Hepatocyte (in vitro differentiated cells): ENCODE data around the gene MIOX. TPM values are rescaled to one million over a fixed set of nuclear protein-coding genes. Genes with fewer than 3 reads are reported as not detected.
"Not testable (repeated sequence)": the region's sequence is repeated elsewhere in the genome, so short reads cannot be mapped to it uniquely, and the experiment has no call there.

ENCODE experiments used
- DNase-seq: peaks from one replicate; pipeline ENCODE4 v3.0.0-alpha.2; 2016; ENCODE audit warnings: low spot score
- H2AFZ ChIP-seq: fragments of 200-600 bp; sonication (generic); 2 replicates; pipeline ENCODE4 v1.6.0; 2016; ENCODE audit warnings: antibody characterized with exemption, mild to moderate bottlenecking
- H3K27ac ChIP-seq: fragments of 200-600 bp; sonication (generic); 2 replicates; pipeline ENCODE4 v1.5.1; 2016; ENCODE audit warnings: mild to moderate bottlenecking
- H3K27me3 ChIP-seq: fragments of 200-600 bp; sonication (generic); 2 replicates; pipeline ENCODE4 v1.6.1; 2016
- H3K36me3 ChIP-seq: fragments of 200-600 bp; sonication (generic); replicated peaks from 2 replicates; pipeline ENCODE4 v1.5.1; 2016; ENCODE audit warnings: low read depth; ENCODE audit not compliant: insufficient read depth
- H3K4me1 ChIP-seq: fragments of 200-600 bp; sonication (generic); 2 replicates; pipeline ENCODE4 v1.5.1; 2016; ENCODE audit warnings: mild to moderate bottlenecking, moderate library complexity; ENCODE audit not compliant: insufficient read depth
- H3K4me2 ChIP-seq: fragments of 200-600 bp; sonication (generic); 2 replicates; pipeline ENCODE4 v1.6.0; 2016
- H3K4me3 ChIP-seq: fragments of 200-600 bp; sonication (generic); 2 replicates; pipeline ENCODE4 v1.5.1; 2016; ENCODE audit warnings: mild to moderate bottlenecking
- H3K79me2 ChIP-seq: fragments of 200-600 bp; sonication (generic); 2 replicates; pipeline ENCODE4 v1.6.0; 2017; ENCODE audit warnings: mild to moderate bottlenecking
- H3K9me2 ChIP-seq: fragments of 200-600 bp; sonication (generic); replicated peaks from 2 replicates; pipeline ENCODE4 v1.6.0; 2017; ENCODE audit warnings: mild to moderate bottlenecking; ENCODE audit not compliant: insufficient read depth
- H3K9me3 ChIP-seq: fragments of 200-600 bp; sonication (generic); 2 replicates; pipeline ENCODE4 v1.5.1; 2016; ENCODE audit warnings: low read depth, mild to moderate bottlenecking
- H4K20me1 ChIP-seq: fragments of 200-600 bp; sonication (generic); 2 replicates; pipeline ENCODE4 v1.6.0; 2016; ENCODE audit warnings: mild to moderate bottlenecking; ENCODE audit not compliant: insufficient read depth, poor library complexity, severe bottlenecking
- EZH2 ChIP-seq: fragments of 200-600 bp; sonication (generic); IDR thresholded peaks from 2 replicates; pipeline ENCODE4 v1.6.1; 2016; ENCODE audit warnings: antibody characterized with exemption, mild to moderate bottlenecking, borderline replicate concordance
- EZH2phosphoT487 ChIP-seq: fragments of 200-600 bp; sonication (generic); IDR thresholded peaks from one replicate; pipeline ENCODE4 v1.6.1; 2018; ENCODE audit warnings: antibody characterized with exemption, mild to moderate bottlenecking, low read depth, moderate library complexity; ENCODE audit not compliant: unreplicated experiment, severe bottlenecking
- WGBS: methylation state at CpG from one replicate; pipeline ENCODE4 v1.1.6; 2016; ENCODE audit warnings: low lambda C conversion rate; ENCODE audit errors: missing lambda C conversion rate; 5-methylcytosine and 5-hydroxymethylcytosine counted together
- polyA plus RNA-seq: library from polyadenylated mRNA; unstranded; fragments of >200 nt; fragmentation: Nextera tagmentation; extraction: Ambion mirVana; gene quantifications from 2 replicates; pipeline ENCODE4 v1.2.1, GENCODE V29; 2016
- total RNA-seq: library from RNA; depleted of rRNA; stranded (reverse); fragments of >200 nt; gene quantifications from 2 replicates; pipeline ENCODE4 v1.2.3, GENCODE V29; 2014
- TF ChIP-seq, protein P1 (sequence below): fragments of 200-600 bp; sonication (generic); IDR thresholded peaks from 2 replicates; pipeline ENCODE4 v1.5.1; 2016; ENCODE audit warnings: antibody characterized with exemption, mild to moderate bottlenecking; ENCODE audit not compliant: poor library complexity

MIOX gene
- total and polyA plus RNA-seq, 2 experiments from 2014 or later = not detected

DNA sequence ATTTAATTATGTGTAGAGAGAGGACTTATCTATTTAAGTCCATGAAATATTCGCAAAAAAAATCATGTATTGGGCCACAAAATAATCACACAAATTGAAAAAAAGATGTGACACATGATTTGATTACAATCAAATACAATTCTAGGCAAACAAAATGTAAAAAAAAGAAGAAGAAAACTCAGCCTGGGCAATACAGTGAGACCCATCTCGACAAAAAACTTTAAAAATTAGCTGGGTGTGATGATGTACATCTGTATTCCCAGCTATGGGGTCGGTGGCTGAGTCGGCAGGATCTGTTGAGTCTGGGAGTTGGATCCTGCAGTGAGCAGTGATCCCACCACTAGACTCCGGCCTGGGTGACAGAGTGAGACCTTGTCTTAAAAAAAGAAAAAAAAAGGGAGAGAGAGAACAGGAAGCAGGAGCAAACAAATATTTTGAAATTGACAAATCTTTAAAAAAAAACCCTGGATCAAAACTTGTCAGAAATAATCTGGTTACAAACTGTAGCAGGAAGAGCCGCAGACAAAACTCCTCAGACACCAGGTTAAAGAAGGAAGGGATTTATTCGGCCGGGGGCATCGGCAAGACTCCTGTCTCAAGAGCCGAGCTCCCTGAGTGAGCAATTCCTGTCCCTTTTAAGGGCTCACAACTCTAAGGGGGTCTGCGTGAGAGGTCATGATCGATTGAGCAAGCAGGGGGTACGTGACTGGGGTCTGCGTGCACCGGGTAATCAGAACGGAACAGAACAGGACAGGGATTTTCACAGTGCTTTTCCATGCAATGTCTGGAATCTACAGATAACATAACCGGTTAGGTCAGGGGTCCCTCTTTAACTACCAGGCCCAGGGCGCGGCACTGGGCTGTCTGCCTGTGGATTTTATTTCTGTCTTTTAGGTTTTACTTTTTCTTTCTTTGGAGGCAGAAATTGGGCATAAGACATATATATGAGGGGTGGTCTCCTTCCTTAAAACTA, 46.5 kb downstream of the MIOX start:
- no peak overlapping the region for H2AFZ ChIP-seq
- no peak for TF ChIP-seq EZH2
- no peak for TF ChIP-seq EZH2phosphoT487
- TF ChIP-seq, protein P1, sequence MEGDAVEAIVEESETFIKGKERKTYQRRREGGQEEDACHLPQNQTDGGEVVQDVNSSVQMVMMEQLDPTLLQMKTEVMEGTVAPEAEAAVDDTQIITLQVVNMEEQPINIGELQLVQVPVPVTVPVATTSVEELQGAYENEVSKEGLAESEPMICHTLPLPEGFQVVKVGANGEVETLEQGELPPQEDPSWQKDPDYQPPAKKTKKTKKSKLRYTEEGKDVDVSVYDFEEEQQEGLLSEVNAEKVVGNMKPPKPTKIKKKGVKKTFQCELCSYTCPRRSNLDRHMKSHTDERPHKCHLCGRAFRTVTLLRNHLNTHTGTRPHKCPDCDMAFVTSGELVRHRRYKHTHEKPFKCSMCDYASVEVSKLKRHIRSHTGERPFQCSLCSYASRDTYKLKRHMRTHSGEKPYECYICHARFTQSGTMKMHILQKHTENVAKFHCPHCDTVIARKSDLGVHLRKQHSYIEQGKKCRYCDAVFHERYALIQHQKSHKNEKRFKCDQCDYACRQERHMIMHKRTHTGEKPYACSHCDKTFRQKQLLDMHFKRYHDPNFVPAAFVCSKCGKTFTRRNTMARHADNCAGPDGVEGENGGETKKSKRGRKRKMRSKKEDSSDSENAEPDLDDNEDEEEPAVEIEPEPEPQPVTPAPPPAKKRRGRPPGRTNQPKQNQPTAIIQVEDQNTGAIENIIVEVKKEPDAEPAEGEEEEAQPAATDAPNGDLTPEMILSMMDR = no peak
- 60% methylated on average over 19 of the region's 19 CpGs for WGBS
- H3K36me3 ChIP-seq = no peaks in the 10 kb centered on the region
- H3K27me3 ChIP-seq = peaks cover 11% of the 10 kb centered on the region
- no peaks in the 10 kb centered on the region for H3K9me2 ChIP-seq
- peak overlapping the region; percentile 96 for H3K27ac ChIP-seq
- DNase-seq = peak; percentile 21
- no peaks in the 10 kb centered on the region for H4K20me1 ChIP-seq
- peaks cover 32% of the 10 kb centered on the region for H3K4me1 ChIP-seq
- H3K79me2 ChIP-seq = no peaks in the 10 kb centered on the region
- peak overlapping the region; percentile 99 for H3K4me2 ChIP-seq
- H3K4me3 ChIP-seq = no peak overlapping the region
- no peaks in the 10 kb centered on the region for H3K9me3 ChIP-seq

DNA sequence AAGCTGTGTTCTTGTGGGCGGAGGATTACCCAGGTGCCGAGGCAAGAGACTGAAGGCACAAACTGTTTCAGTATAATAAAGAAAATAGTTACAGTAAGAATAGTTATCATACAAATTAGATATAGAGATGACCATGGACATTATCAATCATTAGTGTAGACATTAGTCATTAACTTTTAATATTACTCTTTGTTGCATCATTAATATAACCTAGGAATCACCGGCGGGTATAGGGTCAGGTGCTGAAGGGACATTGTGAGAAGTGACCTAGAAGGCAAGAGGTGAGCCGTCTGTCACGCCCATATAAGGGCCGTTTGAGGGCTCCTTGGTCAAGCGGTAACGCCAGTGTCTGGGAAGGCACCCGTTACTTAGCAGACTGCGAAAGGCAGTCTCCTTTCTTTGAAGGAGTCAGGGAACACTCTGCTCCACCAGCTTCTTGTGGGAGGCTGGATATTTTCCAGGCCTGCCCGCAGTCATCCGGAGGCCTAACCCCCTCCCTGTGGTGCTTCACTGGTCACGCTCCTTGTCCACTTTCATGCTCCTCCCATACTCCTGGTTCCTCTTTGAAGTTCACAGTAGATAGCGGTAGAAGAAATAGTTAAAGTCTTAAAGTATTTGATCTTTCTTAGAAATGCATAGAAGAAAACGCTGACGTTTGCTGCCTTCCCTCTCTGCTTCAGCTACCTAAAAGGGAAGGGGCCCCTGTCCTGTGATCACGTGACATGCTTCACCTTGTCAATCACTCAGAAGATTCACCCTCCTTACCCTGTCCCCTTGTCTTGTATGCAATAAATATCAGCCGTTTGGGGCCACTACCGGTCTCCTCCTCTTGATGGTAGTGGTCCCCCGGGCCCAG, 47.4 kb downstream of the MIOX start:
- Histone ChIP-seq H3K27ac (peak overlapping the region; percentile 96), H3K4me2 (peak overlapping the region; percentile 99), H3K4me1 (peaks cover 35% of the 10 kb centered on the region), H3K27me3 (peaks cover 11% of the 10 kb centered on the region)
- peak; percentile 53 for DNase-seq
- not testable (repeated sequence) for H3K9me2 ChIP-seq, H3K4me3 ChIP-seq, H3K9me3 ChIP-seq, H2AFZ ChIP-seq, H3K36me3 ChIP-seq, H3K79me2 ChIP-seq, H4K20me1 ChIP-seq
- 45% methylated on average over 21 of the region's 21 CpGs for WGBS

DNA sequence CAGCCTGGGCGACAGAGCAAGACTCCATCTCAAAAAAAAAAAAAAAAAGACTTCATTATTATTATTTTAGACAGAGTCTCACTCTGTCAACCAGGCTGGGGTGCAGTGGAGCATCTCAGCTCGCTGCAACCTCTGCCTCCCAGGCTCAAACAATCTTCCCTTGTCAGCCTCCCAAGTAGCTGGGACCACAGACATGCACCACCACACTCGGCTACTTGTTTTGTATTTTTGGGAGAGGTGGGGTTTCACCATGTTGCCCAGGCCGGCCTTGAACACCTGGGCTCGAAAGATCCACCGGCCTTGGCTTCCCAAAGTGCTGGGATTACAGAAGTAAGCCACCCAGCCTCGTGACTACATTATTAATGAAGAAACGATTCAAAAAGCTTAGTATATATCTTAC, 48.5 kb downstream of the MIOX start:
- Histone ChIP-seq H2AFZ (no peak overlapping the region), H3K9me3 (no peaks in the 10 kb centered on the region), H3K27me3 (peaks cover 11% of the 10 kb centered on the region), H3K4me3 (no peak overlapping the region), H3K4me2 (no peak overlapping the region), H3K4me1 (peaks cover 37% of the 10 kb centered on the region), H3K9me2 (no peaks in the 10 kb centered on the region), H4K20me1 (no peaks in the 10 kb centered on the region), H3K27ac (no peak overlapping the region), H3K79me2 (no peaks in the 10 kb centered on the region), H3K36me3 (no peaks in the 10 kb centered on the region)
- WGBS = 93% methylated on average over 7 of the region's 8 CpGs
- TF ChIP-seq, protein P1 = no peak
- TF ChIP-seq EZH2phosphoT487 = no peak
- no peak for TF ChIP-seq EZH2
- no peak for DNase-seq
